ENCODE results near the gene DST.

Gene DST

GRCh38 chr6:56477241-56477640, 165.4 kb downstream of the DST start:
- DNase-seq, result no peak

DNA sequence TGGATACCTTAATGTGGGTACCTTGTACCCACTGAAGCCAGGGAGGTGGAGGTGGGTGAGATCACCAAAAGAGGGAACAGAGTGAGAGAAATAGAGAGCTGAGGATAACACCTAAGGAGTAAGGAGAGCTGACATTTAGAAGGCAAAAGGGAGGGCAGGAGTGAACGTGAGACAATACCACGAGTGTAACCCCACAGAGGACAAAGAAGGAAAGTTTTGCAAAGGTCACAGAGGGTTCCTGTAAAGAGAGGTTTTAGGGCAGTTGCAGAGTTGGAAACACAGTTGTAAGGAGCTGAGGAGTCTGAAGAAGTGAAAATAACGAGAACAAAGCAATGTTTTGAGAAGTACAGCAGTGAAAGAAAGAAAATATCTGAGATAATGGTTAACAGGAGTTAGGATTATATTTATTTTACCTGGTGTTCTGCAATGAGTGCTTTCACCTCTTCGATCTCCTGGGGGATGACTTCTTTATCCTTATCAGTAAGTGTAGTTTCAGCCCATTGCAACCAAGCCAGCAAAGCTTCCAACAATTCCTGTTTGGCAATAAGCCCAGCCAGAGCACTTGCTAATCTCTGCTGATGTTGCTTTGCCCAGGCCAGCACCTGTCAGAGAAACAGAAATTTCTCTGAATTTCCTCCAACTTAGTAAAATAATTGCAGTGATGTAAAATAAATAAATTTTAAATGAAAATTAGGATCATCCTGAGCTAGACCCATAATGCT, 166.8 kb downstream of the DST start:
- DNase-seq, result no peak

DNA sequence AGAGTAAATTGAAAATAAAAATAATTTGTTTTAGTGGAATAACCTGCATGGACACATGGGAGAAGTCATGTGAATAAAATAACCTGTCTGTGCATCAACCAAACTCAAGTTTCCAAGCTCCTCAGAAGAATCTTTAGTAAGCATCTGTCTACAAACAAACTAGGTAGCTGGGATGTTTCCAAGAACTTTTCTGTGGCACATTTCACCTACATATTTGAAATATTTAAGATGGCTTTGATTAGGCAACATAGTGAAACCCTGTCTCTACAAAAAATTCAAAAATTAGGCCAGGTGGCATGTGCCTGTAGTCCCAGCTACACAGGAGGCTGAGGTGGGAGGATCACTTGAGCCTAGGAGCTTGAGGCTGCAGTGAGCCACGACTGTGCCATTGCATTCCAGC, 168.2 kb downstream of the DST start:
- DNase-seq, result no peak

GRCh38 chr6:56463443-56463842, 179.2 kb downstream of the DST start:
- no peak for DNase-seq

DNA sequence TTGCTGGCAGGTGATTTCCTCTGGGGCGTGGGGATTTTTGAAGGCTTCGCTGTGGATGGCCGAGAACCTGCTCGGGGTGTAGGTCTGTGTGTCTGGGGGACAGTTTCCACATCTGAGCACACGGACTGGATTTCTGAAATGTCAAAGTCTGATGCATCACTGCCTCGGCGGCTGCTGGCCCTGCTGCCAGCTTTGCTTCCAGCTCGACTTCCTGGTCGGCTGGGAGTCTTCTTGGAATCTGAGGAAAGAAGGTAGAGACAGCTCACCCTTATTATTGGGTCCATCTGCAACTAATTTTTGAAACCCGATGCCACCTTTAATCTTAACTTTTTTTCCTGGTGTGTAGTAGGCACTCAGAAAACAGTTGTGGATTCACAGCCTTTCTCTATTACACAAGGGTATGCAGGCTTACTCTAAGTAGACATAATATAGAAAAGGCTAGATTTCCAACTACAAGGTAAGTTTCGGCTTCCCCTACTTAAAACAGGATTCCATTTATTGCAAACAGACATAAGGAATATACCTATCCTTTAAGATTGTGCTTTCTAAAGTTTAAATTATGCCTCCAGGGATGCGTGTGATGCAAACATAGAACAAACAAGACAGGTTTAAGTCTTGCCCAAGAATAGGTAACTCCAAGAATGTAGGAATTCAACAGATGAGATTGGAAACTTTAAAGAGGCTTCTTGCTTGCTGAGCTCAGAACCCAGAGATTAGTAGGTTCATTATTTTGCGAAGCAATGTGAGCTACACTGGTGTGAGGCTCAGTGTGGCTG, 183.5 kb downstream of the DST start:
- DNase-seq, result no peak

GRCh38 chr6:56458324-56458884, 184.3 kb downstream of the DST start:
- DNase-seq, result no peak

DNA sequence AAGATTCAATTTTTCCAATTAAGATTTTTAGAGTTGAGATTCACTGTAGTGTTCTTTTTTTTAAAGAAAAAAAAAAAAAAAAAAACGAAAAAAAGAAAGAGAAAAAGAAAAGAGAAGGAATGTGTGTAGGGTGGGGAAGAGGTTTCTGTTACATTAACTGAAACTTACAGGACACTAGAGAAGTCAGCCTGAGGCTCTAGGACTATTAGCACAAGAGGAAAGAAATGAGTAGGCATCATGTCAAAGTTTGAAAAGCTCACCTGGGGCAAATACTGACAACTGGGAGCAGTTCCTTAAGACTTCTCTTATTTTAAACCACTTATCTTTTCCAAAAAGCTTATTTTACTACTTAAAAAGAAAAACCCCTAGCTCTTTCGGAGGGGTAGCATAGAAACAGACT, 185.9 kb downstream of the DST start:
- no peak for DNase-seq

- no peak for DNase-seq
These were observed 191.6 kb downstream of the DST start for GRCh38 chr6:56450882-56451739.

- no peak for DNase-seq
These were observed 192.3 kb downstream of the DST start for GRCh38 chr6:56450376-56450775.

DNA sequence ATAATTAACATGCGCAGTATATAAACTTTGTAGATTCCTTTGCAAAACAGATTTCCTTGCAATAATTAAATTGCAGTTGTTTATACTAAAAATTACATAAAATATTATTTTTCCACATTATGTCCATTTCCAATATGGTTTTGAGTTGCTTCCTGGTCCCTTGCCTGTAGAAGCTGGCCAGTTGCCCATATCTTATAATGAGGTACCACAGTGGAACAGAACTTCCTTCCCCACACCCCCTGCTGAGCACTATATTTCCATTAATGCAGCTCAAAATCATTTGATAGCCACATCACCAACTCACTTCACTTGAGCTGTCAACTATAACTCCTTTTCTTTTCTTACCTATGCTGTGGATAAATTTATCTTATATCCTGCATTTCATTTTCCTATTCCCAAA, 194.6 kb downstream of the DST start:
- no peak for DNase-seq

DNA sequence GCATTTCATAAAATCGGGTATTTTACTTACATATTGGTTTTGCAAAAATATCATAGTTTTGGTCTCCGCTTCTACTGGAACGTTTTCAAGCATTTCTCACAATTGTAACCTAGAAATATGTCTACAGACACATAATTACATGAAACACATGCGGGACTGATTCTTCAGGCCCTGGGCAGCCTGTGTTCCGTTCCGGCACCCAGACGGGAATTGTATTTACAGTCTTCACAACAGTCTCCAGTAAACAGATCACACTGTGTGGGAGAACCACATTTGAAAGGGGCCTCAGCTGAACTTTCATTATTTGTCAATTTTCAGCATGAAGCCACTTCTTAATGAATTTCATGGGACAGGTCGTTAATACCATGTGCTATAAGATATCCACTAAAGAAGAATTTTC, 196.9 kb downstream of the DST start:
- no peak for DNase-seq

DNA sequence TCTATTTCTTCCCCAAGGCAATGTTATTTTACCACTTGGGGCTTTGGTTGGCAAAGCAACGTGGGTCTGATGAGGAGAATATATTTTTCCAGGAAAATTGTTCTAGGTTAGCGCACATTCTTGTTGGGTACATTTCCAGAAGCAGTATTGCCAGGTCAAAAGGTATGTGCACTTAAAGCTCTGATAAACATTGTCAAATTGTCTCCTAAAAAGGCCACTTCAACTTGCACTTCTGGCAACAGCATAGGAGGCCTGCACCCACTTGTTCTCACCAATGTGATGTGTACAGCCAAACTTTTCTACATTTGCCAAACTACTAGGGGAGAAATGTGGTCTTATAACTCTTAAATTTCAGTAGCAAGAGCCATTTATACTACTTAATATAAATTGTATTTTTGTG, 197.8 kb downstream of the DST start:
- no peak for DNase-seq

- no peak for DNase-seq
These were observed 202.1 kb downstream of the DST start for GRCh38 chr6:56440551-56440981.

- DNase-seq, result no peak
These were observed 205.4 kb downstream of the DST start for GRCh38 chr6:56437171-56437900.

GRCh38 chr6:56435754-56436153, 206.9 kb downstream of the DST start:
- no peak for DNase-seq

- no peak for DNase-seq
These were observed 207.4 kb downstream of the DST start for GRCh38 chr6:56435326-56435725.

DNA sequence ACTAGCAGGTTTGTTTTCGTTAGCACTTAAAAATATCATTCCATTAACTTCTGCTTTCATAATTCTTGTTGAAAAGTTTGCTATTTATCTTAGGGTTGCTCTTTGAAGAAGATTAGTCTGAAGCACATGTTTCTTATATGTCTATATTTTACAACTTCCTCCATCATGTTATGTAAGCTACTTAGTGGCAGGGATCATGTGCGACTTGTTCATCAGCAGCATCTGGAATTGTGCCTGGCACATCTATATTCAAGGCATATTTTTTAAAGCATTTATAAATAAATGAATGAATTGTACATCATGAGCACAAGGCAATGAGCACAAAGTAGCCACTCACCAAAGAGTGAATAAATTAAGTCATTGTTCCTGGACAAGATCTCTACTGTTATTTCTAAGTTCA, 208.1 kb downstream of the DST start:
- no peak for DNase-seq

DNA sequence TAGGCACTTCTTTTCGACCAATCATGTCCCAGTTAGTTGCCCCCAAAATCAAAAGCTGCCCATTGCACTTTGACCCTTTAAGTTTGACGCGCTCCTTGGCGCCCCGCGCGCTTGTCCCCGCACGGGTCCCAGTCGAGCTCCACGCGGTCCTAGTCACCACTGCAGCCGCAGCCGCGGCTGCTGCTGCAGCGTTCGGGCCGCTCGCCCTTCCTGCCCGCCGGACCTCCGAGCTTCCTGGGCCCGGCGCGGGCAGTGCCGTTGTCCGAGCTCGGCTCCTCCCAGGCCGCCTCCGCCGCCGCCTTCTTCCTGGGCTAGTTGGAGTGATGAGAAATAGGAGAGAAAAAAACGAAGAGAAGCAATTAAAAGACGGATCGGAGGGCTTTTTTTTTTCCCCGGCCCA, 209.6 kb downstream of the DST start:
- no peak for DNase-seq

DNA sequence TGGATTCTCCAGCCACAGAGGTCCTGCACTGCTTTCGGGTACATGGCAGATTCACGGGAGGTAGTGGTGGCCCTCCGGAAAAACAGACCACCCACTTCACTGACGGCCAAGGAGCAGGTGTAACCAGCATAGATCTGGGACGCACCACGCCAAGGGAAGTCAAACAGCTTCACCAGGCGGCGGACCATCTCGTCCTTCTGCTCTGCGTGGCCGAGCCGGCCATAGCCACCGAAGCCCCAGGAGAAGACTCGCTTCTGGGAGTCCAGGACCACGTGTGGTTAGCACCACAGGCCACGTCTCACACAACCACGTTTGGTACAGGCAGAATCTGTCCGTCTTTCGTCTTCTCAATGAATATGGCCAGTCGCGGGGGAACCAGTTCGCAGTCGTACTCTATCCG, 210.5 kb downstream of the DST start:
- no peak for DNase-seq

DNA sequence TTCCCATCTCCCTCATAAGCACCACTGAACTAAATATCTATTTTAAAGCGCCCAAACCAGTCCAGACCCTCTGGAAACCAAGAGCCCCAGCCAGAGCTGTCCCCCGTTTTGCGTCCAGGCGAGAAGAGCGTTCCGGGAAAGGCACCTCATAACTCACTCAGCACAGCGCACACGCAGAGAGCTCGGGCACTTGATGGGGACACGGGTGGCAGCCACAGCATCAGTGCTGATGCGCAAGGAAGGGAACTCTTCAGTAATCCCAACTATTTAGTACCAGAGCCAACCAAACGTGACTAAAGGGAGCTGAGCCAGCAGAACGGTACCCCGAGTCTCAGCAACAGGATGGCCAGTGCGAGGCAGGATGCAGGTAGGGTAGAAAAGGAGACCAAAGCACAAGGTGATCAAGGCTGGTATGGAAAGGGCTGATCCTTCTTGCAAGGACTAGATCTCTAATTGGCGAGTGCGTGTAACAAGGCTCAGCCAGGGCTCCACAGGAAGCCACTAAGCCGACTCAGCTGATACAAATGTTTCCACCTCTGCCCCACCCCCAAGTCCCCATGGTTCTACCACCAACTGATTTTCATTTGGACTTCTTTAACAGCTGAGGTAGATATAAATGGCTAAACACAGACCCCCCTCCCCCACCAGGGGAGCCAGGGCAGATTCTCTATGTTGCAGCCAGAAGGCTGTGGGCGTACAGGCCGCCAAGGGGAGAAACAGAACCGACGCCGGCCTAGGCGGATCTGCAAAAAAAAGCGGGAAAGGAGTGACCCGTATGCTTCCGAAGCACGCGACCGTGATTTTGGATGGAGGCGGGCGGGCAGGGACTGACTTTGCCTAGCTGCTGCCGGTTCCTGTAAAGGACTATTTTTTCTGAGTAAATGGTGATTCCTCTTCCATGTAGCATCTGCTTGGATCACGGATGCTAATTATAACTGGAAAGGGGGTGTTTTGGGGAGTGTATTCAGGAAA, 211.8 kb downstream of the DST start:
- DNase-seq, result no peak

- no peak for DNase-seq
These were observed 218.1 kb downstream of the DST start for GRCh38 chr6:56424542-56425083.
